ENCODE measurements around the gene VDR. TPM values are rescaled to one million over a fixed set of nuclear protein-coding genes. Genes with fewer than 3 reads are reported as not detected.

Gene VDR
- polyA plus RNA-seq, 1 donor (not counting 4 experiments of a cell fraction or from before 2014, with no cell fraction given) = 43.3 TPM

DNA sequence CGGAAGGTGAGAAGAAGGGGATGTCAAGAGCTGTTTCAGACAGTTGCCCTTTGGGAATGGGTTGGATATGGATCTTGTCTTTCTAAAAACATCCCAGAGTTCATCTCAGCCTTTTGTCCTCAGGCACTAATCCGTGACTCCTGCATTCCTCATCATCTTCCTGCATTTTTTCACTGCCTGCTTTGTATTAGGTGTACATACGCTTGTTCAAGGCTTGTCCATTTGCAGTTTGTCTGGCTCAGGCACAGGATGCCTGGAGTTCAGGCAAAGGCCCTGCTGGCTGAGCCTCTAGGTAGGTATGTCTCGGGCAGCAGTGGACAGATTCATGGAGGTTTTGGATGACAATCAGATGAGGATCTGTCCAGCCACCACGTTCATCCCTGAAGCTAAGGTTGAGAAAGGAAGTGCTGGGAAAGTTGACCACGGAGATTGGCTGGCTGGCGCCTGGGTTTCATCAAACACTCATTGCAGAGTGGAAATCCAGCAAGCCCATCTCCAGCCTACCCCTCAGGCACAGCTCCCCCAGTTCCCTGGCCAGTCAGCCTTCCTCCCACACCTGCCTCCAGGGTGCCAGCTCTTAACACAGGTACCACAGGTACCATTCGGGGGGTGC, 46.2 kb upstream of the VDR start:
- TF ChIP-seq CTCF (optimal IDR thresholded peaks at IDR 0.05 in 1 of 3, IDR thresholded peaks at IDR 0.05 in 1 of 3, conservative IDR thresholded peaks at IDR 0.05 in 1 of 3; ENCODE audit: extremely low read depth in 1 of 3, insufficient read depth in 2 of 3, low read length in 3 of 3) (no peak), EZH2 (IDR thresholded peaks at IDR 0.05; ENCODE audit: low read length) (no peak)
- peak overlapping the region; percentile 89 for H3K27ac ChIP-seq (ENCODE audit: control insufficient read depth, insufficient read depth, low read length)
- no peaks in the 10 kb centered on the region for H4K20me1 ChIP-seq (ENCODE audit: control insufficient read depth, extremely low read depth, insufficient read depth, low read length)
- FAIRE-seq = peak; percentile 97
- dilution Hi-C loops (cut with MboI; ENCODE audit: extremely low pct_ligation_motif_present, low sequenced_read_pairs) = no loop called here
- no peaks in the 10 kb centered on the region for H3K9me1 ChIP-seq (ENCODE audit: control insufficient read depth, extremely low read depth, insufficient read depth, low read length)
- H3K4me1 ChIP-seq (ENCODE audit: control insufficient read depth, extremely low read depth, insufficient read depth, low read length) = peaks cover 72% of the 10 kb centered on the region
- H3K79me2 ChIP-seq (ENCODE audit: control insufficient read depth, insufficient read depth, low read length) = no peaks in the 10 kb centered on the region
- peak overlapping the region; percentile 56 for H2AFZ ChIP-seq (ENCODE audit: control insufficient read depth, low read length)
- peak overlapping the region; percentile 36 for H3K9ac ChIP-seq (ENCODE audit: control insufficient read depth, extremely low read depth, insufficient read depth, low read length)
- DNase-seq (ENCODE audit: low read depth, low spot score) = no peak
- H3K27me3 ChIP-seq (ENCODE audit: control insufficient read depth, extremely low read depth, insufficient read depth, low read length) = no peaks in the 10 kb centered on the region
- peak overlapping the region; percentile 87 for H3K4me2 ChIP-seq (ENCODE audit: control insufficient read depth, extremely low read depth, insufficient read depth, low read depth, low read length)
- no peaks in the 10 kb centered on the region for H3K36me3 ChIP-seq (ENCODE audit: control insufficient read depth in 2 of 2, extremely low read depth in 1 of 2, insufficient read depth in 2 of 2, low read length in 2 of 2)
- no peaks in the 10 kb centered on the region for H3K9me3 ChIP-seq (ENCODE audit: control insufficient read depth, low read depth, low read length)
- H3K4me3 ChIP-seq (ENCODE audit: control insufficient read depth in 2 of 3, extremely low read depth in 1 of 3, insufficient read depth in 2 of 3, low read depth in 1 of 3, low read length in 3 of 3) = peak overlapping the region in 2 of 3 experiments; percentile 18 to 28

DNA sequence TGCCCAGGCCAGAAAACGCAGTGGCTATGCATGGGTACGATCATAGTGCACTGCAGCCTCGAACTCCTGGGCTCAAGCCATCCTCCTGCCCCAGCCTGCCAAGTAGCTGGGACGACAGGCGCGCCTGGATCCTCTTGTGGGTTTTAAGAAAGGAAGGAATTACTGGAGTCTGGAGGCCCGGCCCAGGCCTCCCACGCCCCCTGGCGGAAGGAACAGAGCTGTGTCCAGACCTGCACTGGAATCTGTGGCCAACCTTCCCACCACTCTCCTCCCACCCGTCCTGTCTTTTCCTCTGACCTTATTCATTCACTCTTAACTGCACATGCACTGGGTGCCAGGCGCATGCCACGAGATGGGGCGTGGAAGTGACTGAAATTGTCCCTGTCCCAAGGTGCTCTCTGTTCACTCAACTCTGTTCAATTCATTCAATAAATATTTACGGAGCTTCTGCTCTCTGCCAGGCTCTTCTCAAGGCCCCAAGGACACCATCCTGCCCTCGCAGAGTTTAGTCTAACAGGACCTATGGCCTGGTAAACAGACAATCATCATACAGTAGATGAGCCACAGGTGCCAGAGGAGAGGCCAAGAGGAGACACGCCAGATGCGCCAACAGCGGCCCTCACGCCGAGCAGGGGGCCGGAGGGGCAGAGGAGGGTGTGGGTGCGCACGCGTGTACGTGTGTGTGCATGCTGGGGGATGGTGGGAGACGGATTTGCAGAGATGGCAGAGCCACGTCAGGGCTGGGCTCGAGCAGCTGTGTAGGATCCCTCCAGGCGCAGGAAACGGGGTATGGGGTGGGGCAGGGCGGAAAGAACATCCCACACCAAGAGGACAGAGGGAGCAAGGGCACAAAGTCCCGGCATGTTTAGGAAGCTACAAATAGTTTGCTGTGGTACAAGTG, 44.9 kb upstream of the VDR start:
- dilution Hi-C loops (cut with MboI; ENCODE audit: extremely low pct_ligation_motif_present, low sequenced_read_pairs) = no loop called here
- H3K9me1 ChIP-seq (ENCODE audit: control insufficient read depth, extremely low read depth, insufficient read depth, low read length) = no peaks in the 10 kb centered on the region
- peak overlapping the region; percentile 89 for H3K27ac ChIP-seq (ENCODE audit: control insufficient read depth, insufficient read depth, low read length)
- H3K9me3 ChIP-seq (ENCODE audit: control insufficient read depth, low read depth, low read length) = no peaks in the 10 kb centered on the region
- TF ChIP-seq EZH2 (IDR thresholded peaks at IDR 0.05; ENCODE audit: low read length) = no peak
- peak in 2 of 3 experiments; percentile 92 to 98 for TF ChIP-seq CTCF (optimal IDR thresholded peaks at IDR 0.05 in 1 of 3, IDR thresholded peaks at IDR 0.05 in 1 of 3, conservative IDR thresholded peaks at IDR 0.05 in 1 of 3; ENCODE audit: extremely low read depth in 1 of 3, insufficient read depth in 2 of 3, low read length in 3 of 3)
- no peaks in the 10 kb centered on the region for H3K36me3 ChIP-seq (ENCODE audit: control insufficient read depth in 2 of 2, extremely low read depth in 1 of 2, insufficient read depth in 2 of 2, low read length in 2 of 2)
- peaks cover 84% of the 10 kb centered on the region for H3K4me1 ChIP-seq (ENCODE audit: control insufficient read depth, extremely low read depth, insufficient read depth, low read length)
- H3K4me3 ChIP-seq (ENCODE audit: control insufficient read depth in 2 of 3, extremely low read depth in 1 of 3, insufficient read depth in 2 of 3, low read depth in 1 of 3, low read length in 3 of 3) = peak overlapping the region in 2 of 3 experiments; percentile 11 to 29
- DNase-seq (ENCODE audit: low read depth, low spot score) (peak; percentile 86), FAIRE-seq (peak; percentile 90)
- H4K20me1 ChIP-seq (ENCODE audit: control insufficient read depth, extremely low read depth, insufficient read depth, low read length) = no peaks in the 10 kb centered on the region
- H3K27me3 ChIP-seq (ENCODE audit: control insufficient read depth, extremely low read depth, insufficient read depth, low read length) = no peaks in the 10 kb centered on the region
- peak overlapping the region; percentile 71 for H3K9ac ChIP-seq (ENCODE audit: control insufficient read depth, extremely low read depth, insufficient read depth, low read length)
- no peaks in the 10 kb centered on the region for H3K79me2 ChIP-seq (ENCODE audit: control insufficient read depth, insufficient read depth, low read length)
- H3K4me2 ChIP-seq (ENCODE audit: control insufficient read depth, extremely low read depth, insufficient read depth, low read depth, low read length) = peak overlapping the region; percentile 87
- peak overlapping the region; percentile 3 for H2AFZ ChIP-seq (ENCODE audit: control insufficient read depth, low read length)
